Cardiac fibroblast (primary cell): ENCODE results near the gene CHCHD6.
"Not testable (repeated sequence)": the region's sequence is repeated elsewhere in the genome, so short reads cannot be mapped to it uniquely, and the experiment has no call there.

Experiments
- DNase-seq, 2 donors: peaks; one replicate each; pipeline versions ENCODE4 v3.0.0 to v3.0.0-alpha.2; 2010; ENCODE audit warnings: low read depth in 2 of 2
- H3K4me3 ChIP-seq, 2 donors: replicated peaks in 1 of 2; 1 replicate in 1 of 2; 2 replicates in 1 of 2; pipeline ENCODE4 v1.5.1; 2011; ENCODE audit warnings: low read depth in 2 of 2, low read length in 2 of 2, mild to moderate bottlenecking in 2 of 2, moderate library complexity in 1 of 2
- CTCF ChIP-seq: IDR thresholded peaks from one replicate; pipeline ENCODE4 v1.5.1; 2011; ENCODE audit warnings: low read depth, mild to moderate bottlenecking, low read length, inconsistent platforms

The CHCHD6 gene

GRCh38 chr3:126777366-126777765, 73.3 kb downstream of the CHCHD6 start:
- DNase-seq, result no peak
- no peak overlapping the region for H3K4me3 ChIP-seq
- TF ChIP-seq CTCF, result no peak

GRCh38 chr3:126780666-126781065, 76.6 kb downstream of the CHCHD6 start:
- no peak for TF ChIP-seq CTCF
- no peak overlapping the region for H3K4me3 ChIP-seq
- DNase-seq, result no peak

- no peak for DNase-seq
- no peak overlapping the region for H3K4me3 ChIP-seq
- TF ChIP-seq CTCF, result no peak
Observed at GRCh38 chr3:126781406-126781805, 77.4 kb downstream of the CHCHD6 start.

GRCh38 chr3:126781889-126782491, 78.0 kb downstream of the CHCHD6 start:
- peak; percentile 62 to 80 for DNase-seq
- no peak for TF ChIP-seq CTCF
- no peak overlapping the region for H3K4me3 ChIP-seq

- H3K4me3 ChIP-seq, result no peak overlapping the region
- peak; percentile 88 to 91 for DNase-seq
- no peak for TF ChIP-seq CTCF
Observed at GRCh38 chr3:126782536-126782935, 78.5 kb downstream of the CHCHD6 start.

GRCh38 chr3:126784254-126784653, 80.2 kb downstream of the CHCHD6 start:
- no peak for TF ChIP-seq CTCF
- no peak for DNase-seq
- H3K4me3 ChIP-seq, result no peak overlapping the region

GRCh38 chr3:126791320-126791719, 87.3 kb downstream of the CHCHD6 start:
- not testable (repeated sequence) for DNase-seq, H3K4me3 ChIP-seq
